K562 (cell line): ENCODE data around the gene EFNA2. TPM values are rescaled to one million over a fixed set of nuclear protein-coding genes. Genes with fewer than 3 reads are reported as not detected.
A peak's percentile ranks its signal among the peaks of the same experiment; 100 is the strongest.

Experiments
- ATF2 ChIP-seq: sonication (generic); formaldehyde crosslinking; IDR thresholded peaks from 2 replicates; pipeline ENCODE4 v1.8.1; 2022; ENCODE audit warnings: missing genetic modification reagents
- ATF3 ChIP-seq, 2 experiments: fragments of 450-650 bp in 1 of 2; sonication (generic) in 1 of 2; formaldehyde crosslinking in 1 of 2; IDR thresholded peaks in 1 of 2; conservative IDR thresholded peaks in 1 of 2; 2 replicates each; pipeline versions ENCODE4 v1.6.1 to v1.8.1; 2016 to 2023; ENCODE audit warnings: mild to moderate bottlenecking in 2 of 2, moderate library complexity in 2 of 2, inconsistent platforms in 1 of 2, missing genetic modification reagents in 1 of 2
- ATF7 ChIP-seq: fragments of 450-650 bp; IDR thresholded peaks from 2 replicates; pipeline ENCODE4 v1.7.1; 2014; ENCODE audit warnings: mild to moderate bottlenecking, moderate library complexity
- CEBPZ ChIP-seq: fragments of 150-350 bp; IDR thresholded peaks from 2 replicates; pipeline ENCODE4 v1.6.1; 2014; ENCODE audit warnings: low read depth, mild to moderate bottlenecking, low read length, borderline replicate concordance
- EGR1 ChIP-seq: fragments of 450-650 bp; conservative IDR thresholded peaks from 2 replicates; pipeline ENCODE4 v1.6.1; 2017; ENCODE audit warnings: mild to moderate bottlenecking
- GABPA ChIP-seq: fragments of 200-800 bp; sonication (Bioruptor generic); conservative IDR thresholded peaks from 2 replicates; pipeline ENCODE4 v1.6.1; 2016; ENCODE audit warnings: low read depth, missing genetic modification characterization, missing compliant biosample characterization
- GABPB1 ChIP-seq: sonication (generic); formaldehyde crosslinking; IDR thresholded peaks from 2 replicates; pipeline ENCODE4 v1.8.0; 2022; ENCODE audit warnings: mild to moderate bottlenecking, missing genetic modification reagents
- HBP1 ChIP-seq: fragments of 450-650 bp; formaldehyde crosslinking; IDR thresholded peaks from 2 replicates; pipeline ENCODE4 v1.4.0; 2022; ENCODE audit warnings: missing genetic modification characterization
- HNRNPLL ChIP-seq: fragments of 200-400 bp; formaldehyde crosslinking; IDR thresholded peaks from 2 replicates; pipeline ENCODE4 v1.6.1; 2017; ENCODE audit warnings: low read length, low read depth, mild to moderate bottlenecking; ENCODE audit not compliant: poor library complexity, severe bottlenecking
- KDM5B ChIP-seq: fragments of 200-600 bp; sonication (generic); IDR thresholded peaks from 2 replicates; pipeline ENCODE4 v1.6.1; 2012; ENCODE audit warnings: low read depth, mild to moderate bottlenecking, moderate library complexity, low read length, control low read depth, inconsistent platforms; ENCODE audit not compliant: insufficient replicate concordance
- NFIX ChIP-seq: fragments of 250-450 bp; sonication (Bioruptor Pico); IDR thresholded peaks from 2 replicates; pipeline ENCODE4 v1.4.0; 2020; ENCODE audit warnings: low read depth, mild to moderate bottlenecking, moderate library complexity
- NONO ChIP-seq, 2 experiments: fragments of 200-400 bp in 1 of 2; fragments of 450-650 bp in 1 of 2; formaldehyde crosslinking in 1 of 2; IDR thresholded peaks; 2 replicates each; pipeline ENCODE4 v1.6.1; 2017; ENCODE audit warnings: low read depth in 2 of 2, mild to moderate bottlenecking in 2 of 2, moderate library complexity in 2 of 2, low read length in 1 of 2
- RCOR1 ChIP-seq, 2 experiments: IDR thresholded peaks; 2 replicates each; pipeline ENCODE4 v1.6.1; 2012; ENCODE audit warnings: low read depth in 2 of 2, low read length in 2 of 2, borderline replicate concordance in 1 of 2, improper control_type of control experiment in 1 of 2
- SP2 ChIP-seq: IDR thresholded peaks from 2 replicates; pipeline ENCODE4 v1.6.1; 2011; ENCODE audit warnings: mild to moderate bottlenecking, low read depth, low read length, moderate library complexity; ENCODE audit not compliant: poor library complexity, severe bottlenecking; ENCODE audit errors: extremely low read depth
- ZNF384 ChIP-seq: IDR thresholded peaks from 2 replicates; pipeline ENCODE4 v1.6.1; 2012; ENCODE audit warnings: low read depth, low read length, improper control_type of control experiment
- ZNF511 ChIP-seq: sonication (generic); formaldehyde crosslinking; IDR thresholded peaks from 2 replicates; pipeline ENCODE4 v1.8.0; 2022; ENCODE audit warnings: mild to moderate bottlenecking, missing genetic modification reagents
- ZNF644 ChIP-seq: fragments of 200-800 bp; sonication (Bioruptor generic); IDR thresholded peaks from 2 replicates; pipeline ENCODE4 v1.6.1; 2016; ENCODE audit warnings: low read depth, missing genetic modification characterization, missing compliant biosample characterization
- polyA plus RNA-seq, 8 experiments: library from polyadenylated mRNA; depleted of rRNA in 4 of 8; stranded (reverse) in 5 of 8; unstranded in 3 of 8; fragments of >200 nt; fragmentation: Nextera tagmentation in 2 of 8; fragmentation: Illumina TruSeq in 1 of 8; extraction: Ambion mirVana in 2 of 8; extraction: Trizol in 1 of 8; gene quantifications; 2 replicates each; pipeline versions ENCODE4 v1.2.1 to v1.2.3, GENCODE V29; 2011 to 2014; ENCODE audit warnings: inconsistent platforms in 1 of 8, missing spikeins in 1 of 8
- total RNA-seq, 7 experiments: library from RNA; depleted of rRNA in 6 of 7; stranded (reverse); fragments of >200 nt in 6 of 7; fragmentation: Illumina TruSeq in 2 of 7; extraction: Trizol in 2 of 7; gene quantifications; 2 replicates each; pipeline versions ENCODE4 v1.2.1 to v1.2.3, GENCODE V29; 2011 to 2021; ENCODE audit warnings: low replicate concordance in 1 of 7

EFNA2 gene
- total and polyA plus RNA-seq, 9 of the 15 experiments (the other 6 are each of a cell fraction or from before 2014, with no cell fraction given) = 0.11 to 0.44 (median 0.15) TPM; not detected in 6

GRCh38 chr19:1249298-1249989 lies 36.2 kb upstream of the EFNA2 start (continued):
- TF ChIP-seq ZNF511 (CRISPR knock-in tag) = peak; percentile 88
- TF ChIP-seq EGR1 = peak; percentile 36
- TF ChIP-seq NONO (IDR thresholded peaks at IDR 0.05; ENCODE audit: low read depth in 2 of 2, low read length in 1 of 2) = peak in 1 of 2 experiments; percentile 60; a peak in 3 of 4 replicates
- TF ChIP-seq ZNF644 (tag) = 0 out of 2 replicates have a peak, but pooled peaks have one; percentile 1
- TF ChIP-seq KDM5B = peak; percentile 92
- no peak for TF ChIP-seq ATF3 (IDR thresholded peaks at IDR 0.05)
- no peak for TF ChIP-seq ATF3 (CRISPR knock-in tag; conservative IDR thresholded peaks at IDR 0.05)
- no peak for TF ChIP-seq HNRNPLL
- TF ChIP-seq RCOR1 (IDR thresholded peaks at IDR 0.05; ENCODE audit: borderline replicate concordance in 1 of 2, low read depth in 2 of 2, low read length in 2 of 2) = 0 out of 4 replicates have a peak, but pooled peaks of 1 of the 2 experiments have one; percentile 9
- TF ChIP-seq ZNF384 = peak; percentile 93
- TF ChIP-seq GABPA (tag) = peak; percentile 89
- 0 out of 2 replicates have a peak, but pooled peaks have one; percentile 32 for TF ChIP-seq ATF7
- peak; percentile 29 for TF ChIP-seq SP2
- TF ChIP-seq CEBPZ = no peak
- no peak for TF ChIP-seq NFIX (CRISPR knock-in tag)
- TF ChIP-seq ATF2 (CRISPR knock-in tag) = peak; percentile 44; the same call in 1 of the 2 replicates
- peak; percentile 51; the same call in 1 of the 2 replicates for TF ChIP-seq GABPB1 (CRISPR knock-in tag)
- no peak for TF ChIP-seq HBP1 (CRISPR knock-in tag)
